K562 (cell line): Measurements from ENCODE around the gene LEUTX. TPM values are rescaled to one million over a fixed set of nuclear protein-coding genes. Genes with fewer than 3 reads are reported as not detected.

Experiments
- ATAC-seq: fragments of 200-7000 bp; cut with Tn5 transposase; 3 replicates; pipeline ENCODE4 v1.9.1; 2020; ENCODE audit warnings: moderate library complexity
- BruUV-seq: library from RNA; stranded (reverse); fragments of 400-500 nt; replicated peaks from 2 replicates; lab custom pipeline; 2021; lab: Mats Ljungman, UMichigan
- CTCF ChIA-PET: fragments of 300-600 bp; formaldehyde crosslinking; extraction: SDS; loops from one replicate; lab custom pipeline; 2021; ENCODE audit warnings: low intra/inter-chr PET ratio; lab: Yijun Ruan, JAX
- POLR2A ChIA-PET: fragments of 300-600, 350-650 bp; sonication (Branson Sonifier 250); formaldehyde crosslinking; extraction: SDS; loops from one replicate; lab custom pipeline; 2021; ENCODE audit warnings: antibody characterized with exemption, inconsistent platforms; lab: Yijun Ruan, JAX
- DNase-seq, 4 experiments: peaks; one replicate each; pipeline versions ENCODE4 v3.0.0 to v3.0.0-alpha.2; 2011 to 2018; ENCODE audit warnings: low spot score in 3 of 4, mixed read lengths in 3 of 4; ENCODE audit errors: extremely low read depth in 1 of 4
- FAIRE-seq: peaks from 2 replicates; lab custom pipeline; 2011; peaks lifted over from hg19 to GRCh38; lab: Jason Lieb, UNC
- H2AFZ ChIP-seq: 2 replicates; pipeline ENCODE4 v1.6.0; 2011; ENCODE audit warnings: low read depth, low read length, control low read depth, inconsistent platforms
- H3K27ac ChIP-seq: fragments of 200-600 bp; 3 replicates; pipeline ENCODE4 v1.8.0; 2011; ENCODE audit warnings: low read depth, mild to moderate bottlenecking, control low read depth, inconsistent platforms, low read length, moderate library complexity, mixed read lengths; ENCODE audit errors: extremely low read depth
- H3K27me3 ChIP-seq, 2 experiments: fragments of 300-600 bp in 1 of 2; 2 replicates in 1 of 2; 3 replicates in 1 of 2; pipeline versions ENCODE4 v1.6.0 to v1.8.0; 2011; ENCODE audit warnings: inconsistent platforms in 2 of 2, low read length in 2 of 2, mild to moderate bottlenecking in 1 of 2, mixed read lengths in 1 of 2, moderate library complexity in 1 of 2; ENCODE audit not compliant: control insufficient read depth in 2 of 2, insufficient read depth in 2 of 2
- H3K36me3 ChIP-seq: fragments of 300-600 bp; 3 replicates; pipeline ENCODE4 v1.8.0; 2011; ENCODE audit warnings: mild to moderate bottlenecking, low read length, inconsistent platforms; ENCODE audit not compliant: control insufficient read depth, insufficient read depth
- H3K4me1 ChIP-seq, 2 experiments: fragments of 200-600 bp in 1 of 2; replicated peaks in 1 of 2; 2 replicates in 1 of 2; 3 replicates in 1 of 2; pipeline versions ENCODE4 v1.5.1 to v1.8.0; 2011; ENCODE audit warnings: inconsistent platforms in 2 of 2, low read length in 2 of 2, mild to moderate bottlenecking in 1 of 2, mixed read lengths in 1 of 2, moderate library complexity in 1 of 2; ENCODE audit not compliant: control insufficient read depth in 2 of 2, insufficient read depth in 2 of 2
- H3K4me2 ChIP-seq: 2 replicates; pipeline ENCODE4 v1.6.1; 2011; ENCODE audit warnings: low read length, control low read depth, inconsistent platforms, mixed read lengths; ENCODE audit not compliant: insufficient read depth
- H3K4me3 ChIP-seq: fragments of 200-600 bp; sonication (generic), shearing (Covaris generic); 2 replicates; pipeline ENCODE4 v1.5.1; 2016; ENCODE audit warnings: control low read depth, inconsistent platforms
- H3K79me2 ChIP-seq: fragments of 200-600 bp; 3 replicates; pipeline ENCODE4 v1.8.0; 2011; ENCODE audit warnings: low read length, inconsistent platforms; ENCODE audit not compliant: control insufficient read depth, insufficient read depth
- H3K9ac ChIP-seq, 2 experiments: 2 replicates each; pipeline versions ENCODE4 v1.6.0 to v1.6.1; 2011; ENCODE audit warnings: low read depth in 2 of 2, low read length in 2 of 2, control low read depth in 1 of 2, inconsistent platforms in 1 of 2, mild to moderate bottlenecking in 1 of 2, mixed read lengths in 1 of 2; ENCODE audit not compliant: insufficient read depth in 1 of 2
- H3K9me1 ChIP-seq: one replicate; pipeline ENCODE4 v1.6.0; 2011; ENCODE audit warnings: inconsistent platforms, mild to moderate bottlenecking, low read length, moderate library complexity; ENCODE audit not compliant: control insufficient read depth, insufficient read depth
- H3K9me3 ChIP-seq: replicated peaks from 2 replicates; pipeline ENCODE4 v1.5.1; 2011; ENCODE audit warnings: low read depth, low read length, inconsistent platforms; ENCODE audit not compliant: control insufficient read depth, insufficient read depth
- H4K20me1 ChIP-seq: replicated peaks from 2 replicates; pipeline ENCODE4 v1.6.1; 2011; ENCODE audit warnings: low read length, inconsistent platforms, mixed read lengths; ENCODE audit not compliant: control insufficient read depth, insufficient read depth
- BDP1 ChIP-seq: IDR thresholded peaks from 3 replicates; pipeline ENCODE4 v1.6.1; 2011; ENCODE audit not compliant: insufficient read length, insufficient read depth
- E2F3 ChIP-seq: fragments of 250-450 bp; sonication (Bioruptor Pico); IDR thresholded peaks from 2 replicates; pipeline ENCODE4 v1.4.0; 2020; ENCODE audit warnings: mild to moderate bottlenecking
- FOXK1 ChIP-seq: sonication (generic); formaldehyde crosslinking; IDR thresholded peaks from 2 replicates; pipeline ENCODE4 v1.8.0; 2022; ENCODE audit warnings: missing genetic modification reagents, mild to moderate bottlenecking, borderline replicate concordance
- GTF2F1 ChIP-seq: IDR thresholded peaks from 2 replicates; pipeline ENCODE4 v1.6.1; 2011; ENCODE audit warnings: low read depth, low read length, improper control_type of control experiment
- KDM2B ChIP-seq: fragments of 250-450 bp; sonication (Bioruptor Pico); IDR thresholded peaks from 2 replicates; pipeline ENCODE4 v1.8.0; 2021; ENCODE audit warnings: mild to moderate bottlenecking, moderate library complexity
- LCOR ChIP-seq: sonication (generic); formaldehyde crosslinking; IDR thresholded peaks from 2 replicates; pipeline ENCODE4 v1.8.0; 2022; ENCODE audit warnings: mild to moderate bottlenecking, missing genetic modification reagents
- MAFK ChIP-seq: IDR thresholded peaks from 2 replicates; pipeline ENCODE4 v1.6.1; 2011; ENCODE audit warnings: low read length, improper control_type of control experiment
- MYBL2 ChIP-seq, 2 experiments: fragments of 450-650 bp in 1 of 2; sonication (generic) in 1 of 2; formaldehyde crosslinking in 1 of 2; IDR thresholded peaks; 2 replicates each; pipeline versions ENCODE4 v1.6.1 to v1.8.1; 2017 to 2022; ENCODE audit warnings: borderline replicate concordance in 1 of 2, inconsistent platforms in 1 of 2, low read depth in 1 of 2, mild to moderate bottlenecking in 1 of 2, missing genetic modification reagents in 1 of 2, moderate library complexity in 1 of 2
- SMC3 ChIP-seq: conservative IDR thresholded peaks from 2 replicates; pipeline ENCODE4 v1.6.1; 2011; ENCODE audit warnings: low read depth, low read length, improper control_type of control experiment; ENCODE audit not compliant: insufficient read depth
- TCFL5 ChIP-seq: fragments of 250-450 bp; sonication (Bioruptor Pico); conservative IDR thresholded peaks from 2 replicates; pipeline ENCODE4 v1.6.1; 2021; ENCODE audit warnings: mild to moderate bottlenecking, moderate library complexity, matching md5 sums
- ZBTB17 ChIP-seq: fragments of 450-650 bp; formaldehyde crosslinking; IDR thresholded peaks from 2 replicates; pipeline ENCODE4 v1.4.0; 2020; ENCODE audit warnings: mild to moderate bottlenecking
- ZKSCAN1 ChIP-seq: fragments of 150-350 bp; IDR thresholded peaks from 2 replicates; pipeline ENCODE4 v1.6.1; 2016; ENCODE audit warnings: low read depth, low read length
- ZKSCAN3 ChIP-seq: fragments of 250-450 bp; sonication (Bioruptor Pico); IDR thresholded peaks from 2 replicates; pipeline ENCODE4 v1.4.0; 2020
- ZNF224 ChIP-seq: sonication (generic); formaldehyde crosslinking; IDR thresholded peaks from 2 replicates; pipeline ENCODE4 v1.8.0; 2022; ENCODE audit warnings: mild to moderate bottlenecking, missing genetic modification reagents
- ZNF766 ChIP-seq: fragments of 200-800 bp; sonication (Bioruptor generic); conservative IDR thresholded peaks from 2 replicates; pipeline ENCODE4 v1.6.1; 2016; ENCODE audit warnings: missing genetic modification characterization, missing compliant biosample characterization
- WGBS: fragments of 100-300 bp; shearing (Covaris generic); methylation state at CpG from one replicate; pipeline ENCODE4 v1.1.6; 2016; ENCODE audit warnings: low coverage, mixed read lengths; ENCODE audit not compliant: insufficient coverage; ENCODE audit errors: missing lambda C conversion rate; 5-methylcytosine and 5-hydroxymethylcytosine counted together
- in situ Hi-C: fragments of 300-500 bp; cut with MboI; formaldehyde crosslinking; loops from 4 replicates; pipeline ENCODE4 v1.15.0; 2018; ENCODE audit warnings: inconsistent platforms, mixed read lengths
- intact Hi-C: fragments of 100-400 bp; cut with micrococcal nuclease; formaldehyde crosslinking; loops from 2 replicates; pipeline ENCODE4 v1.14.2; 2022
- polyA plus RNA-seq, 8 experiments: library from polyadenylated mRNA; depleted of rRNA in 4 of 8; stranded (reverse) in 5 of 8; unstranded in 3 of 8; fragments of >200 nt; fragmentation: Nextera tagmentation in 2 of 8; fragmentation: Illumina TruSeq in 1 of 8; extraction: Ambion mirVana in 2 of 8; extraction: Trizol in 1 of 8; gene quantifications; 2 replicates each; pipeline versions ENCODE4 v1.2.1 to v1.2.3, GENCODE V29; 2011 to 2014; ENCODE audit warnings: inconsistent platforms in 1 of 8, missing spikeins in 1 of 8
- total RNA-seq, 7 experiments: library from RNA; depleted of rRNA in 6 of 7; stranded (reverse); fragments of >200 nt in 6 of 7; fragmentation: Illumina TruSeq in 2 of 7; extraction: Trizol in 2 of 7; gene quantifications; 2 replicates each; pipeline versions ENCODE4 v1.2.1 to v1.2.3, GENCODE V29; 2011 to 2021; ENCODE audit warnings: low replicate concordance in 1 of 7
- TF ChIP-seq, protein P1 (sequence below): IDR thresholded peaks from 3 replicates; pipeline ENCODE4 v1.6.1; 2011; ENCODE audit warnings: borderline replicate concordance, mild to moderate bottlenecking; ENCODE audit not compliant: insufficient read length, insufficient read depth

The LEUTX gene
- total and polyA plus RNA-seq, 9 of the 15 experiments (the other 6 are each of a cell fraction or from before 2014, with no cell fraction given), result not detected

DNA sequence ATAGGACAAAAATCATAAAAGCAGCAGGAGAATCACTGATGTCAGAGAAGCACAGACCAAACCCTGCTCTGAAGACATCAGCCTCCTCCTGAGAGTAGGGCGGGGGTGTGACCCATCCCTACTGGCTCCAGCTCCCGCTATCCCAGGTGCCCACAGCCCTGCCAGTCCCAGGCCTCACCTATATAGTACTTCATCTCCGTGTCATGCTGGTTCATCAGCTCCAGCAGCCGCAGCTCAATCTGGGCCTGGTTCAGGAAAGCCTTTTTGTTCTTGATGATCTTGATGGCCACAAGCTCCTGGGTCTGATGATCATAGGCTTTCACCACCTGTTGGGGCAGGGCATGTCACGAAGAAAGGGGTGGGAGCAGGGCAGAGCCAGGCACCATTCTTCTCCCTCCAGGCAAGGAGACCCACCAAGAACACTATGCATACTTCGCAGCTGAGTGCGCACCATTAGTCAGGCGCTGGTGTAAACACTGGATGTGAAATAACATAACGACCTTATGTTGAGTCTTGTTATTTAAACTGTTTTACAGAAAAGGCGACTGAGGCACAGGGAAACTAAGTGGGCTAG, 51.1 kb downstream of the LEUTX start (continued):
- no peak for TF ChIP-seq MYBL2 (IDR thresholded peaks at IDR 0.05; ENCODE audit: low read depth)
- TF ChIP-seq MYBL2 (CRISPR knock-in tag; IDR thresholded peaks at IDR 0.05; ENCODE audit: borderline replicate concordance), result no peak
- TF ChIP-seq E2F3, result no peak
- TF ChIP-seq BDP1, result no peak
- TF ChIP-seq ZNF224 (CRISPR knock-in tag), result no peak
- no peak for TF ChIP-seq ZBTB17 (CRISPR knock-in tag)
- TF ChIP-seq ZKSCAN1, result no peak
- TF ChIP-seq FOXK1 (CRISPR knock-in tag), result no peak
- TF ChIP-seq ZKSCAN3, result no peak
- no peak for TF ChIP-seq ZNF766 (CRISPR knock-in tag)
- no peak for TF ChIP-seq TCFL5 (CRISPR knock-in tag)
- TF ChIP-seq GTF2F1, result no peak
- no peak for TF ChIP-seq MAFK

GRCh38 chr19:39830406-39830805, 51.8 kb downstream of the LEUTX start:
- CTCF ChIA-PET, result no interaction called here
- H3K4me3 ChIP-seq, result no peak overlapping the region
- no peak overlapping the region for H3K27ac ChIP-seq
- H2AFZ ChIP-seq, result no peak overlapping the region
- H3K27me3 ChIP-seq, result no peaks in the 10 kb centered on the region
- H3K9me1 ChIP-seq, result peaks cover 8% of the 10 kb centered on the region
- no peak overlapping the region for H3K9ac ChIP-seq
- intact Hi-C loops (no loop called here), in situ Hi-C loops (no loop called here)
- FAIRE-seq (no peak), DNase-seq (no peak)
- peaks cover 4% of the 10 kb centered on the region; the same call in 1 of the 2 replicates for H4K20me1 ChIP-seq
- TF ChIP-seq, protein P1, sequence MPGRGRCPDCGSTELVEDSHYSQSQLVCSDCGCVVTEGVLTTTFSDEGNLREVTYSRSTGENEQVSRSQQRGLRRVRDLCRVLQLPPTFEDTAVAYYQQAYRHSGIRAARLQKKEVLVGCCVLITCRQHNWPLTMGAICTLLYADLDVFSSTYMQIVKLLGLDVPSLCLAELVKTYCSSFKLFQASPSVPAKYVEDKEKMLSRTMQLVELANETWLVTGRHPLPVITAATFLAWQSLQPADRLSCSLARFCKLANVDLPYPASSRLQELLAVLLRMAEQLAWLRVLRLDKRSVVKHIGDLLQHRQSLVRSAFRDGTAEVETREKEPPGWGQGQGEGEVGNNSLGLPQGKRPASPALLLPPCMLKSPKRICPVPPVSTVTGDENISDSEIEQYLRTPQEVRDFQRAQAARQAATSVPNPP, result no peak
- TF ChIP-seq SMC3 (no peak), LCOR (CRISPR knock-in tag) (no peak), KDM2B (CRISPR knock-in tag) (no peak)
- TF ChIP-seq, all 486 proteins: peak for 0
- ATAC-seq, result no peak
- no TSS peak for BruUV-seq
- Histone ChIP-seq H3K9me3 (no peaks in the 10 kb centered on the region), H3K79me2 (peaks cover 16% of the 10 kb centered on the region), H3K4me2 (no peak overlapping the region), H3K4me1 (peaks cover 15 to 31% of the 10 kb centered on the region in 2 experiments), H3K36me3 (peaks cover 80% of the 10 kb centered on the region)
- 95% methylated on average over 15 of the region's 18 CpGs for WGBS
- POLR2A ChIA-PET, result interaction anchor here (1.1 kb wide), 1 partner anchor 13 kb away, joined by 4 read pairs; no protein-coding TSS in a partner anchor
